T-helper 1 cell (primary cell): Measurements from ENCODE around the gene EPB42.
A peak's percentile ranks its signal among the peaks of the same experiment; 100 is the strongest.
"Not testable (repeated sequence)": the region's sequence is repeated elsewhere in the genome, so short reads cannot be mapped to it uniquely, and the experiment has no call there.

Source experiments
- DNase-seq, 5 donors: peaks; one replicate each; pipeline ENCODE4 v3.0.0-alpha.2; 2012 to 2020

EPB42 gene

DNA sequence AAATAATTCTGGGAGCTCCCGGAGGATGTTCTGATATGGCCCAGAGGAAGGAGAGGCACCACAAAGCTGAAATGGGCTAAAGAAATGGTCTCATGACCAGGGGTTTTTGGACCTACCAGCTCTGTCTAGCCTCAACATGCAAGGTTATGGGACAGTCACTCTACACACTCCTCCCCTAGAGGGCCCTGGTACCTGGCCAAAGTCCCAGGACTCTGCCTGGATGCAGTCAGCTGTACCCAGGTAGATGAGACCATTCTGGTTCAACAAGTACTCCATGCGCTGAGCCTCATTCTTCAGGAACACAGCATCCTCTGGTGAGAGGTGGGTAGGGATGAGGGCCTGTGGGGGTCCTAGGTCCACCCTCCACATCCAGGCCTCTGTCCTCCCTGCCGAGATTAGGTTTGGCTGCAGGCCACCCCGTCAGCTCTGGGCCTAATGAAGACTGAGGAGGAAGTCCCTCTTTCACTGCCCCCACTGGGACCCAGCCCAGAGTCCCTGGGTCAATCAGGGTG is 9.5 kb downstream of the EPB42 start:
- no peak for DNase-seq

DNA sequence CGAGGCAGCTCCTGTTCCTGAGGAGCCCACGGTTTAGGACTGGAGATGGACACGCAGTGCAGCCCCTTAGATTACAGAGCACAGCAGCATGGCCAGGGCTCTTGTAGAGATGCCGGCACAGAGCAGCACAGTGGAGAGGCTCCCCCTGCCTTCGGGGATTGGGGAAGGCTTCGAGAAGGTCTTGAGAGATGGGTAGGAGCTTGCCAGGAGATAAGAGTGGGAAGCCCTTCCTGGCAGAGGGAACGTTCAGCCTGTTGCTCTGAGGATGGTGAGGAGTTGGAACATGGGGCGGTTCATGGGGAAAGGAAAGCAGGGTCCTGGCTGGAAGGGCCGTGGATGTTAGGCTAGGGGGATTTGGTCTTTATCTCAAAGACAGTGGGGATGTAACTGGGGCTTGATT is 10.0 kb downstream of the EPB42 start:
- DNase-seq = no peak

DNA sequence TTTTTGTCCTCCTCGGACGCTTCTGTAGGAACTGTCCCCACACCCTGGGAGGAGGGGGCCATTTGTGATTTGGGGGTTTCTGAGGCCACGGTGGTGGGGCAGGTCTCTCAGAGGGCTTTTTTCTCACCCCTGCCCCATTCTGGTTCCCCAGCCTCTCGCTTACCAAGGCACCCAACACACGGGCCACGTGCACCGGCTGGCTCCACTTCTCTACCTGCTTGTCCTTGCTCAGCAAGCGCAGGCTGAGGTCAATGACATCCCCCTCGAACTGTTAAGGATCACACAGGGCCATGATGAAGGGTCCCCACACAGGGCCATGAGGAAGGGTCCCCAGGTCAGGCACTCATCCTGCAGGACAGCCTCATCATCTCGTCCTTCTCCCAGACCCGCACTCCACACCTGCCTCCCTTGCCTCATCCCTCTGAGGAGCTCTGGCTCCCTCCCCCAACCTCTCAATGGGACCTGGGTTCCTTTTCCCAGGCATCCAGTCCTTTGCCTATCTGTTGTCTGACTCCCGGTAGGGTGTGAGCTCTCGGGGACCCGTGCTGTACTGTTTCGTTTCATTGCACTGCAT is 10.6 kb downstream of the EPB42 start:
- DNase-seq = no peak

GRCh38 chr15:43209059-43209824 is 11.6 kb downstream of the EPB42 start:
- DNase-seq = no peak

- no peak for DNase-seq
These were observed 12.5 kb downstream of the EPB42 start for GRCh38 chr15:43208052-43209002.

GRCh38 chr15:43207024-43207423 is 13.8 kb downstream of the EPB42 start:
- no peak for DNase-seq

DNA sequence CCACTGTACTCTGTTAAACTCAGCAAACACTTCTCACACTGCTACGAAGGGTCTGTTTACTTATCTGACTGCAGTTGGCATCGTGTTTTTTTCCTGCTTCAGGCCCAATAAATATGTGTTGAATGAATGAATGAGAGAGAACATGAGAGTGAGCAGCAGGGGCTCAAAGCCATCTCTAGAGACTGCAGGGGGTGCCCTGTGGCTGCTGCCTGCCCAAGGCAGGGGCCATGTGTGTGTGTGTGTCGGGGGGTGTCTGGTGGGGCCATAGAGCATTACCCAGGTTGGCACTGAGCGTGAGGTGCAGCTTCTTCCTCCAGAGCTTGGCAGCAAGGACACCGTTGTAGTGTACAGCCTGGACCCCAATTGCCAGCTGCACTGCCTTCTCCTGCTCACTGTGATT is 14.8 kb downstream of the EPB42 start:
- DNase-seq = no peak

GRCh38 chr15:43204016-43204901 is 16.6 kb downstream of the EPB42 start:
- peak in 3 of 5 donors; percentile 15 to 30 (median 30) for DNase-seq

- DNase-seq = no peak
These were observed 20.8 kb downstream of the EPB42 start for GRCh38 chr15:43199945-43200488.

GRCh38 chr15:43198992-43199391 is 21.8 kb downstream of the EPB42 start:
- DNase-seq = no peak

DNA sequence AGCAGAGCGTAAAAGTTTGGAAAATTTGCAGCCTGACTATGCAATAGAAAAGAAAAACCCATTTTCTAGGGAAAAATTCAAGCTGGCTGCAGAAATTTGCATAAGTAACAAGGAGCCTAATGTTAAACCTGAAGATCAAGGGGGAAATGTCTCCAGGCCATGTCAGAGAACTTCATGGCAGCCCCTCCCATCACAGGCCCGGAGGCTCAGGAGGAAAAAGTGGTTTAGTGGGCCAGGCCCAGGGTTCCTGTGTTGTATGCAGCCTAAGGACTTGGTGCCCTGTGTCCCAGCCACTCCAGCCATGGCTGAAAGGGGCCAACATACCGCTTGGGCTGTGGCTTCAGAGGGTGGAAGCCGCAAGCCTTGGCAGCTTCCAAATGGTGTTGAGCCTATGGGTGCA is 22.3 kb downstream of the EPB42 start:
- DNase-seq = not testable (repeated sequence)

DNA sequence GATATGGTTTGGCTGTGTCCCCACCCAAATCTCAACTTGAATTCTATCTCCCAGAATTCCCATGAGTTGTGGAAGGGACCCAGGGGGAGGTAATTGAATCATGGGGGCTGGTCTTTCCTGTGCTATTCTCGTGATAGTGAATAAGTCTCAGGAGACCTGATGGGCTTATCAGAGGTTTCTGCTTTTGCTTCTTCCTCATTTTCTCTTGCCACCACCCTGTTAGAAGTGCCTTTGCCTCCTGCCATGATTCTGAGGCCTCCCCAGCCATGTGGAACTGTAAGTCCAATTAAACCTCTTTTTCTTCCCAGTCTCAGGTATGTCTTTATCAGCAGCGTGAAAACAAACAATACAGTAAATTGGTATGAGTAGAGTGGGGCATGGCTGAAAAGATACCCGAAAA is 23.0 kb downstream of the EPB42 start:
- DNase-seq = not testable (repeated sequence)

DNA sequence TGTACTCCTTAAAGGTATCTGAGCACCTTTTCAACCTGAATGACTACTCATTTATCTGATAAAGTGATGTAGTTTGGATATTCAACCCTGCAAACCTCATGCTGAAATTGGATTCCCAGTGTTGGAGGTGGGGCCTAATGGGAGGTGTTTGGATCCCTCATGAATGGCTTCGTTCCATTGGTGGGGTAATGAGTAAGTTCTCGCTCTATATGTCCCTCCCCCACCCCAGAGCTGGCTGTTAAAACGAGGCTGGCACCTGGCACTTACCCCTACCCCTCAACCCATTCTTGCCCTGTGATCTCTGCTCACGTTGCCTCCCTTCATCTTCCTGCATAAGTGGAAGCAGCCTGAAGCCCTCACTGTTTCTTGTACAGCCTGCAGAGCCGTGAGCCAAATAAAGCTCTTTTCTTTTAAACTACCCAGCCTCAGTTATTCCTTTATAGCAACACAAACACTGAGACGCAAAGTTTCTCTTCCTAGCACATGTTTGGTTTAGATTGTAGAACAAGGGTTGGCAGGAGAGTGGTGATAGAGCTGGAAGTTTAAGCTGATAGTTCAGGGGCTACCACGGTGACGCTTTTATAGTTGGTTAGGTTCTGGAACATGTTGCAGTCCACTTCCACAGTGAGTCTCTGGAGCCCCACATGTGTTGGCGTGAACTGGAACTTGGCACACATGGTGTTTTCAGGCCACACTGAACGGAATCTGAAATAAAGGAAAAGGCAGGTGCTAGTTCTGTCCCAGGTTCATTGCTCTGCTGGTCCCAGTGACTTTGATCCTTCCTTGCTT is 23.9 kb downstream of the EPB42 start:
- DNase-seq = no peak

DNA sequence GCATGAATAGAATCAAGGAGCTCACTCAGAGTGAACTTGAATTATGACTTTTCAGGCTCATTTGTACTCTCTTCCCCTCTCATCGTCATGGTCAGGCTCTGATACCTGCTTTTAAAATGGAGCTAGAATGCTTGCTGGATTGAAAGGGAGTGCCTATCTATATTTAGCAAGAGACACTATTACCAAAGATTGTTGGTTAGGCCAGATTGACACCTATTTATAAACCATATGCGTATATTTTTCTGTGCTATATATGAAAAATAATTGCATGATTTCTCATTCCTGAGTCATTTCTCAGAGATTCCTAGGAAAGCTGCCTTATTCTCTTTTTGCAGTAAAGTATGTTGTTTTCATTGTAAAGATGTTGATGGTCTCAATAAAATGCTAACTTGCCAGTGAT is 26.0 kb downstream of the EPB42 start:
- no peak for DNase-seq

DNA sequence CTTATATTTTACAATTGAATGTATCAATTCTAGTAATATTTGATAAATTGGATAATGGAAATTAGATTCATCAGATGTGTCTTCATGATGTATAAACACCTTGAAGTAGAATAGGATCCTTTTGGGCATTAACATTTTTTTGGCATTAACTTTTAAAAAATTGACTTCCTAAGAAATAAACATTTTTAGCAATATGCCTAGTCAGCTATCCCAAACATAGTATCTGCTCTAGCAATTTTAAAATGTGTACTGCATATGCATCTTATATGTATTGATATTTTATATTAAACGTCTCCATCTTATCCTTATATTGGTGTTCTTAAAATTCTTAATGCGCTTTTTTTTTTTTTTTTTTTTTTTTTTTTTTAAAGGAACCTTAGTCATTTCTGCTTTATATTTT is 27.1 kb downstream of the EPB42 start:
- DNase-seq = no peak

- no peak for DNase-seq
These were observed 30.6 kb downstream of the EPB42 start for GRCh38 chr15:43190178-43190577.

GRCh38 chr15:43189296-43189695 is 31.5 kb downstream of the EPB42 start:
- DNase-seq = no peak

- peak in 1 of 5 donors; percentile 56 for DNase-seq
These were observed 33.2 kb downstream of the EPB42 start for GRCh38 chr15:43187544-43188155.

DNA sequence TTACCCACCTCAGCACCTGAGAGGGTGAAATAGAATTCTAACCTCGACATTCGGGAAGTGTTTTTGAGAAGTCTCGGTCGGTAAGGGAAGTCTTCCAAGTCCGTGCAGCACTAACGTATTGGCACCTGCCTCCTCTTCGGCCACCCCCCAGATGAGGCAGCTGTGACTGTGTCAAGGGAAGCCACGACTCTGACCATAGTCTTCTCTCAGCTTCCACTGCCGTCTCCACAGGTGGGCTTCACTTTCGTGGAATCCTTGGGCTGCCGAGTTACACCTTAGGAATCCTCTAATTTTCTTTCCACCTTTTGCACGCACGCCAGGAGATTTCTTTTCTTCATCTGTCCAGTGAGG is 34.8 kb downstream of the EPB42 start:
- DNase-seq = no peak

DNA sequence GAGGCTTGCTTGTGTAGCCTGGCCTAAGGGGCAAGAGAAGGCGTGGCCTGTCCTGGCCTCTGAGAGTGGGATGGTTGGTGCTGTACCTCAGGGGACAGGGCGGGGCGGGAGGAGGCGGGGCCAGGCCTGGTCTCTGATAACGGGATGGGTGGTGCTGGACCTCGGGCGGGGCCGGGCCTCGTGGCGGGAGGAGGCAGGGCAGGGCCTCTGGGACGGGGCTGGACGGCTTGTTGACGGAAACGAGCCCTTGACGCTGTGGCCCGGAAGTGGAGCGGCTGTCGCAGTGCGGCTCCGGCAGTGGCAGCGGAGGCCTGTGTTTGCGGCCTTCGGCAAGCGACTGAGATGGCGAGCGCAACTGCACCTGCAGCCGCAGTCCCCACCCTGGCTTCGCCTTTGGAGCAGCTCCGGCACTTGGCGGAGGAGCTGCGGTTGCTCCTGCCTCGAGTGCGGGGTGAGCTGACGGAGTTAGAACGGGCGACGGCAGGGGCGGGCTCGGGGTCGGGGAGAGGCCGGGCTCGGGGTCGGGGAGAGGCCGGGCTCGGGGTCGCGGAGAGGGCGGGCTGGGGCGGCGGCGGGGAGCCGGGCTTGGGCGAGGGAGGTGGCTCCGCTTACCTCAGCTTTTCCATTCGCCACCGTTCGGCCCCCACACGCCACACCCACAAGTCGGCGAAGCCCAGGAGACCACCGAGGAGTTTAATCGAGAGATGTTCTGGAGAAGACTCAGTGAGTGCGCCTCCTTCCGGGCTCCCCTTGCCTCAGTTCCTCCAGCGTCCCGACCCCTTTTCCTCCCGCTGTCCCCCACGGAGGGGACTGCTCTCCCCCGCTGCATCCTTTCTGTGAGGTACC is 35.4 kb downstream of the EPB42 start, which contains the start of gene CCNDBP1:
Gene CCNDBP1 (plus strand): TSS at position 247 of the 846 bp plus-strand sequence. CDS start 96 bp downstream, at position 343.
- peak; percentile 75 to 95 (median 79) for DNase-seq
